ENCODE measurements around the gene TSPAN4. TPM values are rescaled to one million over a fixed set of nuclear protein-coding genes. Genes with fewer than 3 reads are reported as not detected.

Gene TSPAN4, protein sequence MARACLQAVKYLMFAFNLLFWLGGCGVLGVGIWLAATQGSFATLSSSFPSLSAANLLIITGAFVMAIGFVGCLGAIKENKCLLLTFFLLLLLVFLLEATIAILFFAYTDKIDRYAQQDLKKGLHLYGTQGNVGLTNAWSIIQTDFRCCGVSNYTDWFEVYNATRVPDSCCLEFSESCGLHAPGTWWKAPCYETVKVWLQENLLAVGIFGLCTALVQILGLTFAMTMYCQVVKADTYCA
- total RNA-seq (2014; rRNA removed; shearing (Covaris generic)): 178 and 205 TPM in 2 replicates
- polyA plus RNA-seq (2015; cell fraction: cytosol; rRNA removed): 199 and 210 TPM in 2 replicates
- polyA plus RNA-seq (2015; cell fraction: nucleus; rRNA removed): 249 and 254 TPM in 2 replicates

DNA sequence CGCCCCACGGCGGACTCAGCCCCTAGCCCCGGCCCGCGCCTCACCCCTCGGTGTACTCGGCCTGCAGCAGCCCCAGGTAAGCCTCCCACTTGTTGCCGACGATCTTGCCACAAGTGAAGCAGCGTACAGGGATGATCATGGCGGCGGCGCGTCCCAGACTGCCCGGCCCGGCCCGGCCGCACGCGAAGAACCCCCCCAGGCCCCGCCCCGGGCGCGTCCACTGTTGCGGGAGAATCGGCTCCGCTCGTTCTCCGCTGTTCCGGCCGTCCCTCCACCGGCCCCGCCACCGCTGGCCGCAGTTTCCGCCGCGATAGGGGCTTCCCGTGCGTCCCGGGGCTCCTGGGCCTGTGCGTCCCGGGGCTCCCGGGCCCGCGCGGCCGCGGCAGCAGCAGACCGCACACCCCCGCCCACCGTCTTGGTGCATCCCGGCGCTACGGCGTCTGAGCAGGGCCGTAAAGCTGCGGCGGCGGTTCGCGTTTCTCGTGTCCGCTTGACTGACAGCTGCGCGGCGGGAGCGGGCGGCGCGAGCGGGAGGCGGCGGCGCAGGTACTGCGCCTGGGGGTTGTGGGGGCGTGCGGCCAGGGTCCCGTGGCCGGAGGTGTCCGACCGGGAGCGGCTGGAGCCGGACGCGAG lies at the start of gene TSPAN4, which contains the start of gene POLR2L:
Gene TSPAN4, plus strand, starts transcription at position 483 of the 633 bp plus-strand sequence. CDS start 7,453 bp downstream, outside the sequence.
Gene POLR2L, minus strand, starts transcription at position 160 of the 633 bp plus-strand sequence. Its CDS starts 21 bp downstream, at position 139.
- peak; percentile 76 for DNase-seq (ENCODE audit: low read depth)

DNA sequence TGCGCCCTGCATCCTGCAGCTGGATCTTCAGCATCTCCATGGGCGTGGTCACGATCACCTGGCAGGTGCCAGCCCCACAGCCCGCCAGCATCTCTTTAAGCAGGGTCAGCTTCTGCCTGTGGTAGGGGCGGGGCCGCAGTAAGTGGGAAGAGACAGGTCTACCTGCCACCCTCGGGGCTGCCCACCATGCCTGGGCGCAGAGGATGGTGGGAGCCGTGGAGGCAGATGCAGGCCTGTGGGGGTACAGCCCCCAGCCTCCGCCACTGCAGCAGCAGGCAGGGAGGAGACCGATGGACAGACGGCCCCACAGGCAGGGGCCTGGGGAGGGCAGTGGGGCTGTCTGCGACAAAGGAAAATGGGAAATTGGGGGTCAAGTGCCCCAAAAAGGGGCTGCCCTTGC lies 49.8 kb upstream of the TSPAN4 start:
- no peak for DNase-seq (ENCODE audit: low read depth)

DNA sequence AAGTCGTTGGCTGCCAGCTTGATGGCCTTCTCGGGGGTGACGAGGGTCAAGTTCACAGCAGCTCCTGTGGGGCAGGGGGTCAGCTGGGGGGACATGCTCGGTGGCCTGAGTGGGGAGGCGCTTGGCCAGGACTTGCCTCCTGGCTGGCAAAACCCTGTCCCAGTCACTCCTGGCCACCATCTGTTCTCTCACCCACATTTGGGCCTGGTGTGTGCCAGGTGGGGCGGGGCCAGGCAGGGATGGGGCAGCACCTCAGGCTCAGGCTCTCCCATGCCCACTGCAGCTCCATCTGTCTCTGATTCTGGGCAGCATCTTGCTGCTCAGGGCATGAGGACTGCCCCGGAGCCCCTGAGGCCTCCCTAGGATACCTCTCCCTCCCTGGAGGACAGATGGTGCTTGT lies 49.1 kb upstream of the TSPAN4 start:
- DNase-seq (ENCODE audit: low read depth): no peak

DNA sequence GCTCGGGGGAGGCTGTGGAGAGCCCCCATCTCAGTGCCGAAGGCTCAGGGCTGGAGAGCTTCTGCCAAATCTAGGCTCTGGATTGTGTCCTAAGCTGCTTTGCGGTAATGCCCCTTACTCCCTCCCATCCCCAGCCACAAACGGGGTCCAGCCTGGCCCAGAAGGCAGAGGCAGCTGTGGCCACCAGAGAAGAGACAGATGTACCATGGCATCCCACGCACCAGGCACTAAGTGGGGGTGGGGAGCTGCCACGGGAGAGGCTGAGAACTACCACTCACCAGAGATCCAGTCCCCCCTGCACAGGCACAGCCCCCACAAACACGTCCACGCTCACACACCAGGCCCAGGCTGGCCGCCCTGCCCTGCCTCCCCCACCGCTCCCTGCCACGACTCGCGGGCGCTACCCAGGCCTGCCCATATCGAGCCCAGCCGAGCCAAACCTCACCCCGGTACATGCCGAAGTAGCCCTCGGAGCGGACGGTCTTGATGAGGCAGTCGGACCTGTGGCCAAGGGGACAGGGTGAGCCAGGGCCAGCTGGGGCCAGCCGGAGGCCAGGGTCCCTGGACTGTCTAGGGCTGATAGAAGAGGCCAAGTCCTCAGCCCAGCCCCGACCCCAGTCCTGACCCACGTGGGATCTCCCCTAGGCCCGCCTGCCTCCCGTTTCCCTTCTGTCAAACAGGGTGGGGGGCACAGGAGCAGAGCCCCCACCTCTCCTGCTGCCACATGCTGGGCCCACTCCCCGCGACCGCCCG lies 48.5 kb upstream of the TSPAN4 start:
- no peak for DNase-seq (ENCODE audit: low read depth)

DNA sequence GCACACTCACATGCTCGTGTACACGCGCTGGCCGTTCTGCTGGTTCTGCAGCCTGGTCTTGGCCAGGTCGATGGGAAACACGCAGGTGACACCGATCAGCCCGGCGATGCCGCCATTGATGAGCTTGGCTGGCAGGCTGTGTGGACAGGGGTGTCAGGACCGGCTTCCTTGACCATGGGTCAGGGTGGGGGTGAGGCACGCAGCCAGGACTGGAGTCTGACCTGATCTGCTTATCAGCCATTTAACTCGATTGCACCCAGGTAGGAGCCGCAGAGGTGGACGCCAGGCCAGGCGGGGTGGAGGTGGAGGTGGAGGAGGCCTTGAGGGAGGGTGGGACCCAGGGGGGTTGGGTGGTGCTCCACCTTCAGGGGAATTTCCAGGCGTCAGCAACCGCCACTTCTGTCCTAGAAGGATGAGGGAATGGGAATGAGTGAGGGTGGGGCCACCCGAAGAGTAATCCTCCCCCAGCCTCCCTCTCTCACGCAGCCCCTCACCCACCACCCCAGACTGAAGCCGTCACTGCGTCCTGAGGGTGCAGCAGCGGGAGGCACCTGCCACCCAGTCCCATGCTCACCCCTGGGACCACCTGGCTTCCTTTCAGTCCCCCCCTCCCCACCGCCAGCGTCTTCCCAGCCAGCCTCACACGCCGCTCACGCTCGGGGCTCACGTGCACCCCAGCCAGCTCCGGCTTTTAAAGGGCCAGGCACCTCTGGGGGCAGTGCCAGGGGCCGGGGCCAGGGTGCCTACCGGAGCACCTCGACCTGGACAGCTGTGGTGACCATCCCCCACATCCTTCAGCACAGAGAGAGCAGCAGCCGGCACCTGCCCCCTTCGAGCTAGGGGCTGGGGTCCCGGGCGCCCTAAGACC lies 47.7 kb upstream of the TSPAN4 start:
- no peak for DNase-seq (ENCODE audit: low read depth)

DNA sequence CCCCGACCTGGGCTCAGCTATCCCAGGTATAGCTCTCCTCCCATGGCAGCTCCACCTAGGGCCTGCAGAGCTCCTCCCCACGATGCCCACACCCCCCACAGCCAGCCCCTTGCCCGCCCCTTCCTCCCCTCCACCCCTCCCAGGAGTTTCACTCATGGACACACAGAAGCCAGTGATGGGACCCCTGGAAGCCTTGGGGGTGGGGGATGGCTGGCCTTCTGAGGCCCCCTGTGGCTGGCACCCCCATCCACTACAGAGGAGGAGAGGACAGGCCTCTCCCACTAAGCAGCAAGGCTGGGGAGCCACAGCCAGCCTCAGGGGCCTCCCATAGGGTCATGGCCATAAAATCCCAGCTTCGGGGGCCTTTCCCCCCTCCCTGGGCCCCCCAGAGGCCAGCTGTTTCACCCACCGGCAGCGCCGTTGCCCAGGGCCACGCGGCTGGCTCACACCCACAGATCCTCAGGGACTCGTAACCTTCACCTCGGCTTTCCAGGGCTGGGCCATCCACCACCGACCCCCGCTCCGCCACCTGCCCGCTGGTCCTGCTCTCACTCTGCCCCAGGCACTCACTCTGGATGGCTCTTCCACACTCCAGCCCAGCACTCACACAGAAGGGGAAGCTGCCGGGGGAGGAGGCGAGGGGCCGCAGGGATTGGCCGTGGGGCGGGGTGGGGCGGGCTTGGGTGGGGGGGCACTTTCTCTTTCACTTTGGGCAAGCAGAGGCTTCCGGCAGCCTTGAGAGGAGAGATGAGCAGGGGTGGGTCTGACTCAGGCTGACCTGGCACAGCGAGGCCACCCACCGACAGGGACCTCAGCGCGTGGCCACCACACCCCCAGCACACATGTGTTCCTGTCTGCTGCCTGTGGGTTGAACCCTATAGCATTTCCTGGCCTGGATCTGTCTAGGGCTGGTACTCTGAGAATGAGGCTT lies 46.8 kb upstream of the TSPAN4 start:
- peak; percentile 95 for DNase-seq (ENCODE audit: low read depth)

DNA sequence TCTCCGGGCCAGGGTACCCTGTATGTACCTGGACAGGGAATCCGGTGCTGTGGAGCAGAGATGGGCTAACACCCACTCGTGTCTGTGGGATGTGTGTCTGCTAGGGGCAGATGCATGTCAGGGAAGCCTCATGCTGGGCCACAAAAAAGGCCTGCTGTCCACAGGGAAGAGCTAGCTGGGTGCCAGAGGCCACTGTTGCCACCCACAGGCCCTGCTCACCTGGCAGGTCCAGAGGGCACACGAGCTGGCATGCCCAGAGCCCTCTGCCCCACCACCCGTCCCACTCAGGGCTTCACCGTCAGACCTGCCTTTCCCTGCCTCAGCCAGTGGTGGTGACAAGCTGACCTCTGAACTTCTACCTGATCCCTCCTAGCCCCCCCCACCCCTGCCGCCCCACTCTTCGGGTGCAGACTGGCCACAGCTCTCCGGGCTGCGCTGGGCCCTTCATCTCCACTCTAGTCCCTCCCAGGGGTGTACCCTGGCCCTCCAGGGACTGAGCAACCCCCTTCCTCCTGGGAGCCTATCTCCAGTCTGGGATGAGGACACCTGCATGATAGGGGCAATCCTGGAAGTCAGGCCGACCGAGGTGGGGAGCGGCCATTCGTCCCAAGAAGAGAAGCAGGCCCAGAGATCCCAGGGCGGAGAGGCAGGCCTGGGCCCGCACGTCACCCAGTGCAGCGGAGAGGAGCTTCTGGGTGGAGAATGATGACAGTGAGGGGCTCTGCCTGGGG lies 45.9 kb upstream of the TSPAN4 start:
- DNase-seq (ENCODE audit: low read depth): no peak

DNA sequence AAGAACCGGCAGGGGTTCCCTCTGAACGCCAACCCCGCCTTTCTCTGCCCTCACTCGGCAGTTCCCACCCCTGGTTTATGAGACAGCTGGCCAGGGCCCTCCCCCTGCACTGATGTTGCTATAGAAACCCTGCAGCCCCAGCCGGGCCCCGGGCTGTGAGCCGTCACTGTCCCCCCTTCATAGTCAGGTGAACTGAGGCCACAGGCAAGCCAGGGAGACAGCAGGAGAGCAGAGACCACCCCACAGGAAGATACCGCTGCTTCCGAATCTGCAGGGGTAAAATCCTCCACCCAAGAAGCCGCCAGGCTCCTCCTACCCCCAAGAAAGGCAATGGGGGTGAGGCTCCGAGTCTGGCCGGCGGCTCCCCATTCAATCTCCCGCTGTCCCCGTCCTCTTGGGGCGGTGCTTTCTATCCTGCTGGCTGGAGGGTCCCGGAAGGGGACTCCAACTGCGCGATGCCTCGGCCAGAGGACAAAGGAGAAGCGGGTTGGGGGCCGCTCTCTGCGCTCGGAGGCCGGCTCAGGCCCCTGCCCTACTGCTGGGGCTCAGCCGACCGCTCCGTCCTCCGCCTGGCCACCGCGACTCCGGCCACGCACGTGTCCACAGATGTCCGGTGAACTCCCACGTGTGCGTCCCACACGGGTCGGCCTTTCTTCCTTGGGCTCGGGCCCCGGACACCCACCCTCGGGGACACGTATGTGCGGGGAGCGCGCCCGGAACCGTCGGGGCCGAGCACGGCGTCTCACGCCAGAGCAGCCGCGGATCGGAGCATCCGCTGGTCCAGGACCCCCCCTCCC lies 45.2 kb upstream of the TSPAN4 start:
- DNase-seq (ENCODE audit: low read depth): peak; percentile 82

DNA sequence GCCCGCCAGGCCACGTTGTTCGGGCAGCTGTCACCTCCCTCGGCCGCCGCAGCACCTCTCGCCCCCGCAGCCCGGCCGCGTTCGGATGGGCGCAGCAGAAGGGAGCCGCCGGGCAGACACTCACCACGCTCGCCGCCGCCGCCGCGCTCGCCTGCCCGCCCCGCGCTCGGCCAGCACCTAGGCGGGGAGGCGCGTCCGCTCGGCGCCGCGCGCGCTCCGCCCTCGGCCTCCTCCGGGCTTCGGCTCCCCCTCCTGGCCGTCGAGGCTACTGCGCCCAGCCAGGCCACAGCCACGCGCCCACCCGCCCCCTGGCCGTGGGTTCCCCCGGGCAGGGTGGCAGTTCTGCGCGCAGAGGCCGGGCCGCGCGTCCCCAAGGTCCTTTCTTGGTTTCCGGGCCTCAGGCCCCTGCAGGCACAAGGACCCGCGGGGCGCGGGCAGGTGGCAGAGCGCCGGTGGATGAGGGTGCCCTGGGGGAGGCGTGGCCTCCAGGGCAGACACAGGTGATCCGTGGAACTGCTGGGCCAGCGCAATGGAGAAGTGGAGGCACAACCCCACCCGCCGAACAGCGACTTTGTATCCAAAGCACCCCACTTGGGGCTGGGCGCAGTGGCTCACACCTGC lies 44.4 kb upstream of the TSPAN4 start, which contains the start of gene SLC25A22:
Gene SLC25A22, minus strand, starts transcription at position 189 of the 621 bp plus-strand sequence. CDS start 3,275 bp downstream, outside the sequence.
- peak; percentile 59 for DNase-seq (ENCODE audit: low read depth)

DNA sequence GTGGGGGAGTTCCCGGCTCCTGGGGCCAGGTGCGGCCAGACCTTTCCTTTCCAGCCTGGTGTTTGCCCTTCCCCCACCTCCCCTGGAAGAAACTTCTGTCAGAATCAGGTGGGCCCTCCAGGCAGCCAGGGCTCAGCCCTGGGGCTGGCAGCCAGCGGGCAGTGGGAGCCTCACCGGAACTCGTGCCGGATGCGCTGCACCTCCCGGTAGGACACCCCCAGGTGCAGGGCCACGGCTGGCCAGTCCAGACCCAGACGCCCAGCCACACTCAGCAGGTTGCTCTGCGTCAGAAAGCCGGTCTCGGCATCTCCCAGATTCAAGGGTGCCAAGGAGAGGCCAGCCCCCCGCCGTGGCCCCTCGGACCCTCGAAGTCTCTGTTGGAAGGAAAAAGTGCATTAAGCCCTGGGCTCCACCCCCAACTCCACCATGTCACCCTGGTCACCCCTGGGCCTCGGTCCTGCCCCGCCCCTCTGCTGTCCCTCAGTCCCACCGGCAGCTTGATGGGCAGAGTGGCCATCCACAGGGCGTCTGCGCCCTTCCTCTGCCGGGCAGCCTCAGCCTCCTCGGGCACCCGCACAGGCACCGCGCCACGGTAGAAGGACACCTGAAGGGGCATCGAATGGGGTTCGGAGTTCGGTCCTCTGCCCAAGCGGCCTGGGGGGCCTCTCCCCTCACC lies 42.9 kb upstream of the TSPAN4 start:
- DNase-seq (ENCODE audit: low read depth): no peak

DNA sequence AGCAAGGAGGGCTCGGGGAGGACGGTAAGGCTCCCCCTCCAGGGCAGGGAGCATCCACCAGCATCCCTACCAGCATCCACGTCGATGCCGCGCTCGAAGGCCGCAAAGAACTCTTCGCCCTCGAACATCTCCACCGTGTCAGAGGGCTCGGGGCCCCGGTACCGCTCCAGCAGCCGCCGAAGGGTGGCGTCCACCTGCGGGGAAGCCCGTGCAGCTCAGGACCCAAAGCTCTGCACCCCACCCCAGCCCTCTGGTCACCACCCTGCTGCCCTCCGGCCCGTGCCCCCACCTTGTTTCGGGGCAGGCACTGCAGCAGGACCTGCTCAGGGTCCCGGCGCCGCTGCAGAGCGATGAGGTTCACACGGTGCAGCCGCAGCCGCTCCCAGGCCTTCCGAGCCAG lies 42.2 kb upstream of the TSPAN4 start:
- DNase-seq (ENCODE audit: low read depth): no peak

DNA sequence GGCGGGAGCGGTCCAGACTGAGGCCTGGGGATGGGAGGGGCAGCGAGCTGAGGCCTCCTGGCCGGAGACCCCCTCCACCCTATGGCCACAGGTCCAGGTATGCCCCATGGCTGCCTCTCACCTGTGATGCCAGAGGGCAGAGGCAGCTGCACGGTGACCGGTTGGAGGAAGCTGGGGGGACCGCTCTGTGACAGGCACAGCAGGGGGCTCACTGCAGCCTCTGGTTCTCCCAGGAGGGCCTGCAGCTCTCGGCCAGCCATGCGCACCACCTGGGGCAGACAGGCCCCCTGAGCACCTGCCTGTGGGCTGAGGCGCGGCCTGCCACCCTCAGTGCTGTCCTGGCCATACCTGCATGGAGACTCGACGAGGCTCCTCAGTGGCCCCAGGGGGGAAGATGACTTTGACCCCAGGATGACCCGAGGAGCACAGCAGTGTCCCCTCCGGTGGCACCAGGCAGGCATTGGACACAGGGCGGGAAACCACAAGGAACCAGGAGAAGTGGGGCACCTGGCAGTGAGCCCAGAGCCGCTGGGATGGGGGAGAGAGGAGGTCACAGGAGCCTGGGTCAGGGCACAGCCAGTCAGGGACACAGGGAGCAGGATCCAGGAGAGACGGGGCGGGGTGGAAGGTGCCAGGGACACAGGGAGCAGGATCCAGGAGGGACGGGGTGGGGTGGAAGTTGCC lies 41.4 kb upstream of the TSPAN4 start:
- no peak for DNase-seq (ENCODE audit: low read depth)

DNA sequence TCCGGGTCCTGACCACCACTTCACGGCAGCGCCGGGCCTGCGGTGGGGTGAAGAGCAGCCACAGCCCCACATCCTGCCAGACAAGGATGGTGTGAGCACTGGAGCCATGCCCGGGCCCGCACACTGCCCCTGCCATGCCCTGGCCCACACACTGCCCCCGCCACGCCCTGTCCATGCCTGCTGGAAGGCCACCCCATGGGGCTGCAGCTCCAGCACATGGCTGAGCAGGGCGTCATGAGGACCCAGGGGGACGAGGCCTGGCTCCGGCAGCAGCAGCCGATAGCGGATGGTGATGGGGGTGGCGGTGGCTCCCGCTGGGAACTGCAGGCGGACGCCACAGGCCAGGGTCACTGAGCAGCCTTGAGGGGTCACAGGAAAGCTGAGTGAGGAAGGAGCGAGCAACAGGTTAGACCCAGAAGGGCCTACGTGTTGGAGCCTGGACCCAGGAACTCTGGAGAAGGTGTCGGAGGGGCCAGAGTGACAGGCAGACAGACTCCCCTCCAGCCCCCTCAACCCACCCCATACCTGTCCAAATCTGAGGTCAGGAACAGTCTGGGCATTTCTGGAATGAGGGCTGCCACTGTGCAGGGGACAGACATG lies 40.5 kb upstream of the TSPAN4 start:
- no peak for DNase-seq (ENCODE audit: low read depth)

DNA sequence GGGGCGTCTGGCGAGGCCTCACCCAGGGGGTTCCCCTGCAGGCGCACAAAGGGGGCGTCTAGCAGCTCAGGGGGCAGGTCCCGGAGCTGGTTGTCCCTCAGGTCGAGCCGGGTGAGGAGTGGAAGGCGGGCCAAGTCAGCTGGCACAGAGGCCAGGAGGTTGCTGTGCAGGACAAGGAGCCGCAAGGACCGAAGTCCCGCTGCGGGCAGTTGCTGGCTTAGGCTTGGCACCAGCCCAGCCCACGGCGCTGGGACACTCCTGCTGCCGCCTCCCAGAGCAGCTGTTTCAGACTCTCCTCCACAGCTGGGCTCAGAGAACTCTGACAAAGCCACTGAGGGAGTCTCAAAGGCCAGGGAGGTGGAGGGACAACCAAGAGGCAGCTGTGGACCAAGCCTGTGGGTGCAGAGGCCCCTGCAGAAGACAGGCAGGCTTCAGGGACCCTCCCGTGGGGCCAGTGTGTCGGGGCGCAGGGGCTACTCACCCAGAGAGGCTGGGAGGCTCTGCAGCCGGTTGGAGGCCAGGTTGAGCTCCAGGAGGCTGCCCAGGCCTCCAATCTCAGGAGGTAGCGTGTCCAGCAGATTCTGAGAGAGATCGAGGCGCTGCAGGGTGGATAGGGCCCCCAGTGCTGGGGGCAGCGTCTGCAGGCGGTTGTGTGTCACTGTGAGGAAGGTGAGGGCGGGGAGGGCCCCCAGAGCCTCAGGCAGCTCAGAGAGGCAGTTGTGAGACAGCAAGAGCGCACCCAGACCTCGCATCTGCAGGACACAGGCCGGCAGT lies 39.8 kb upstream of the TSPAN4 start:
- no peak for DNase-seq (ENCODE audit: low read depth)

DNA sequence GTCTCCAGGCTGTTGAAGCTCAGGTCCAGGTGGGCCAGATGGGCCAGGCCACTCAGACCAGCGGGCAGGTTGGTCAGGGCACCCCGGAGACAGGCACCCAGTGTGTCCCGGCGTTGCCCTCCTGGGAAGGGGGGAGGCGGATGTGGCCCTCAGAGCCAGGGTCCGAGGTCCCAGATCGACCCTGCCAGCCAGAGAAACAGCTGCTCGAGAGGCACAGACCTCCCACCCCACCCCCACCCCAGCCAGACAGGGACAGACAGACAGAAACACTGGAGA lies 39.2 kb upstream of the TSPAN4 start:
- DNase-seq (ENCODE audit: low read depth): no peak
